Measurements from ENCODE around the gene RIBC1. TPM values are rescaled to one million over a fixed set of nuclear protein-coding genes. Genes with fewer than 3 reads are reported as not detected.

Gene RIBC1
- total and polyA plus RNA-seq, 9 of the 15 experiments (the other 6 are each of a cell fraction or from before 2014, with no cell fraction given) = 0.07 to 0.51 (median 0.44) TPM

- TF ChIP-seq ZMIZ1 (IDR thresholded peaks at IDR 0.05; ENCODE audit: low read depth in 2 of 2, low read length in 2 of 2) (no peak), ESRRB (CRISPR knock-in tag; IDR thresholded peaks at IDR 0.05; ENCODE audit: borderline replicate concordance) (no peak), NFIX (CRISPR knock-in tag; IDR thresholded peaks at IDR 0.05; ENCODE audit: low read depth) (no peak), KAT2B (IDR thresholded peaks at IDR 0.05; ENCODE audit: low read depth, low read length) (no peak), THRA (IDR thresholded peaks at IDR 0.05) (no peak), ZNF57 (CRISPR knock-in tag; IDR thresholded peaks at IDR 0.05) (no peak), CBFA2T2 (conservative IDR thresholded peaks at IDR 0.05) (no peak)
- TF ChIP-seq, protein P1, sequence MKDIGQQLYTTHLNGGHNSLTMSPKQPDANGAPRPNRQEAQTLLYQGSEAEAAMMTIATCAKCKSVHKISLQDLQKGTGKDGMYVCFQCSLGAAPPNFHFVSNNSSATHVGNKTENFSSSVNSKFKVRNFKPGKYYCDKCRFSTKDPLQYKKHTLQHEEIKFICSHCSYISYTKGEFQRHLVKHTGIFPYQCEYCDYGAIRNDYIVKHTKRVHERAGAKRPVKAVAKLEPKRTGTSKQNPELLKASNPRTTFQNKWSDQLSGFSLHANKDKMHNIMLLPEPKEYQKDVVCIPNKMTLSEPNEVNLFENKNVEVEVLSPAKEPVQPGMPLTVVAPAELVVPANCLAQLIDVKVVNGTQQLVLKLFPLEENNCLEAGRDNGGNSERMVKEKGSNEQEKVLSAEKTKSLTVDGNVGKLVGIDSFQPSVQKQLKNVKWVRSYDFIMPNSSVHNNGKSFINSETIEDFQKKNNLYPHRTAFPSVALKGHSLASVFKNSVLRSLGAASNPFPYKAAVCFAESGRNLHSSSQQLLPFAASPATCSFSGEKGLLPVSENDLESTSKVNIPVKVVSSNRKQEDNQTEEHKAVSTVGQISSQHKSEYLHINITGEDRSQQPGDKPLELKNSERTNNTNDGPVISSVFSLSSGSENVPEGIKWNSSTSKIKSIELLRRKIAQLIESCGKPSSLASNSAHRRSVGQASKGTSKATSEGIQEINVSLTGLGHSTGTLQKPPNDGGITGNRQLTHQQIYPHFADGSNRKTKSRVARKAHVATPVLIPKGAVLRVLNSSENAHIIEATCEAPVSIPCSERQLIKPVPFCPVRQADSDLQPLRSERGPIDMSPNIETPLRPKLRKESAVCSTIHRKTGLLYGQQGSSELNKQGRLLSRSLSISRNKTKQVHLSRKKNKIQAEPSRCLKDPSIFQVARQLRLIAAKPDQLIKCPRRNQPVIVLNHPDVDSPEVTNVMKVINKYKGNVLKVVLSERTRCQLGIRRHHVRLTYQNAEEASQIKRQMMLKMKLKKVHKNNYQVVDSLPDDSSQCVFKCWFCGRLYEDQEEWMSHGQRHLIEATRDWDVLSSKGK (CRISPR knock-in tag; IDR thresholded peaks at IDR 0.05) = no peak
- TF ChIP-seq, protein P2, sequence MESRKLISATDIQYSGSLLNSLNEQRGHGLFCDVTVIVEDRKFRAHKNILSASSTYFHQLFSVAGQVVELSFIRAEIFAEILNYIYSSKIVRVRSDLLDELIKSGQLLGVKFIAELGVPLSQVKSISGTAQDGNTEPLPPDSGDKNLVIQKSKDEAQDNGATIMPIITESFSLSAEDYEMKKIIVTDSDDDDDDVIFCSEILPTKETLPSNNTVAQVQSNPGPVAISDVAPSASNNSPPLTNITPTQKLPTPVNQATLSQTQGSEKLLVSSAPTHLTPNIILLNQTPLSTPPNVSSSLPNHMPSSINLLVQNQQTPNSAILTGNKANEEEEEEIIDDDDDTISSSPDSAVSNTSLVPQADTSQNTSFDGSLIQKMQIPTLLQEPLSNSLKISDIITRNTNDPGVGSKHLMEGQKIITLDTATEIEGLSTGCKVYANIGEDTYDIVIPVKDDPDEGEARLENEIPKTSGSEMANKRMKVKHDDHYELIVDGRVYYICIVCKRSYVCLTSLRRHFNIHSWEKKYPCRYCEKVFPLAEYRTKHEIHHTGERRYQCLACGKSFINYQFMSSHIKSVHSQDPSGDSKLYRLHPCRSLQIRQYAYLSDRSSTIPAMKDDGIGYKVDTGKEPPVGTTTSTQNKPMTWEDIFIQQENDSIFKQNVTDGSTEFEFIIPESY (CRISPR knock-in tag; IDR thresholded peaks at IDR 0.05) = no peak
- H3K4me2 ChIP-seq (ENCODE audit: insufficient read depth, low read length) = no peak overlapping the region
- BruUV-seq (replicated peaks) = no TSS peak
- in situ Hi-C loops (cut with MboI) (no loop called here), intact Hi-C loops (cut with micrococcal nuclease) (no loop called here)
- no peaks in the 10 kb centered on the region for H3K27me3 ChIP-seq (ENCODE audit: control insufficient read depth in 2 of 2, insufficient read depth in 2 of 2, low read length in 2 of 2)
- no peak overlapping the region for H3K27ac ChIP-seq (ENCODE audit: extremely low read depth, low read depth, low read length)
- H3K9me3 ChIP-seq (replicated peaks; ENCODE audit: control insufficient read depth, insufficient read depth, low read depth, low read length) = no peaks in the 10 kb centered on the region
- H3K4me1 ChIP-seq (replicated peaks in 1 of 2; ENCODE audit: control insufficient read depth in 2 of 2, insufficient read depth in 2 of 2, low read length in 2 of 2) = no peaks in the 10 kb centered on the region
- no peaks in the 10 kb centered on the region for H4K20me1 ChIP-seq (replicated peaks; ENCODE audit: control insufficient read depth, insufficient read depth, low read length)
- no peak overlapping the region for H2AFZ ChIP-seq (ENCODE audit: low read depth, low read length)
- peaks cover 2% of the 10 kb centered on the region for H3K9me1 ChIP-seq (ENCODE audit: control insufficient read depth, insufficient read depth, low read length)
- peaks cover 91% of the 10 kb centered on the region for H3K36me3 ChIP-seq (ENCODE audit: control insufficient read depth, insufficient read depth, low read length)
- 97% methylated on average over 3 of the region's 4 CpGs for WGBS (ENCODE audit: insufficient coverage, low coverage, missing lambda C conversion rate)
- no peaks in the 10 kb centered on the region for H3K79me2 ChIP-seq (ENCODE audit: control insufficient read depth, insufficient read depth, low read length)
- ATAC-seq (no peak), FAIRE-seq (no peak), DNase-seq (ENCODE audit: extremely low read depth in 1 of 4, low spot score in 3 of 4) (no peak)
- no peak overlapping the region for H3K9ac ChIP-seq (ENCODE audit: insufficient read depth in 1 of 2, low read depth in 2 of 2, low read length in 2 of 2)
- POLR2A ChIA-PET = interaction anchor here (0.6 kb wide), 1 partner anchor 39 kb away, joined by 3 read pairs; the partner anchor contains the start of genes RIBC1 and SMC1A
- no peak overlapping the region for H3K4me3 ChIP-seq
- CTCF ChIA-PET (ENCODE audit: low intra/inter-chr PET ratio) = no interaction called here
These were observed 39.1 kb upstream of the RIBC1 start for GRCh38 chrX:53383376-53384076.
